Duodenal mucosa (tissue), 2 donors: Measurements from ENCODE around the gene PCDHGA10.
A peak's percentile ranks its signal among the peaks of the same experiment; 100 is the strongest.
"Not testable (repeated sequence)": the region's sequence is repeated elsewhere in the genome, so short reads cannot be mapped to it uniquely, and the experiment has no call there.

Experiments used
- H3K27ac ChIP-seq: one replicate; pipeline ENCODE4 v1.7.0; 2013; ENCODE audit warnings: low read depth, low read length
- H3K27me3 ChIP-seq, 2 donors: one replicate each; pipeline ENCODE4 v1.7.0; 2013; ENCODE audit warnings: low read length in 2 of 2, control low read depth in 1 of 2; ENCODE audit not compliant: insufficient read depth in 2 of 2, control insufficient read depth in 1 of 2
- H3K36me3 ChIP-seq, 2 donors: one replicate each; pipeline ENCODE4 v1.7.0; 2013; ENCODE audit warnings: low read length in 2 of 2, control low read depth in 1 of 2; ENCODE audit not compliant: insufficient read depth in 2 of 2, control insufficient read depth in 1 of 2
- H3K4me1 ChIP-seq, 2 donors: one replicate each; pipeline ENCODE4 v1.7.0; 2013; ENCODE audit warnings: low read length in 2 of 2, control low read depth in 1 of 2; ENCODE audit not compliant: insufficient read depth in 2 of 2, control insufficient read depth in 1 of 2
- H3K4me3 ChIP-seq, 2 donors: one replicate each; pipeline ENCODE4 v1.7.0; 2013; ENCODE audit warnings: low read length in 2 of 2, low read depth in 1 of 2
- H3K9ac ChIP-seq, 2 donors: one replicate each; pipeline ENCODE4 v1.7.0; 2013; ENCODE audit warnings: low read length in 2 of 2, low read depth in 1 of 2
- H3K9me3 ChIP-seq, 2 donors: one replicate each; pipeline ENCODE4 v1.7.0; 2013; ENCODE audit warnings: low read length in 2 of 2, control low read depth in 1 of 2; ENCODE audit not compliant: control insufficient read depth in 1 of 2

PCDHGA10 gene

GRCh38 chr5:141394401-141395187 is 18.2 kb upstream of the PCDHGA10 start:
- H3K27ac ChIP-seq, H3K36me3 ChIP-seq, H3K4me1 ChIP-seq, H3K27me3 ChIP-seq, H3K9ac ChIP-seq: not testable (repeated sequence)
- H3K9me3 ChIP-seq = peaks cover 32 to 34% of the 10 kb centered on the region in 2 donors
- H3K4me3 ChIP-seq = peak overlapping the region in 1 of 2 donors; percentile 5

GRCh38 chr5:141397756-141398551 is 14.8 kb upstream of the PCDHGA10 start, which contains the start of gene PCDHGB5:
Gene PCDHGB5 (plus strand): TSS chr5:141397947. CDS start chr5:141398128, 181 bp downstream.
- H3K4me1 ChIP-seq, H3K27ac ChIP-seq, H3K36me3 ChIP-seq, H3K9ac ChIP-seq, H3K27me3 ChIP-seq: not testable (repeated sequence)
- Histone ChIP-seq H3K9me3 (peaks cover 26 to 38% of the 10 kb centered on the region in 2 donors), H3K4me3 (peak within 1 kb of the TSS in 1 of 2 donors; percentile 32)

- Histone ChIP-seq H3K4me3 (peak overlapping the region in 1 of 2 donors; percentile 32), H3K27me3 (no peaks in the 10 kb centered on the region), H3K9me3 (peaks cover 24 to 37% of the 10 kb centered on the region in 2 donors), H3K4me1 (no peaks in the 10 kb centered on the region), H3K27ac (no peak overlapping the region), H3K9ac (no peak overlapping the region), H3K36me3 (no peaks in the 10 kb centered on the region)
Measured at GRCh38 chr5:141398608-141399007, 14.2 kb upstream of the PCDHGA10 start.

- no peak overlapping the region for H3K27ac ChIP-seq
- H3K9ac ChIP-seq = no peak overlapping the region
- H3K9me3 ChIP-seq = peaks cover 17 to 43% of the 10 kb centered on the region in 2 donors
- no peaks in the 10 kb centered on the region for H3K4me1 ChIP-seq
- H3K4me3 ChIP-seq = no peak overlapping the region
- no peaks in the 10 kb centered on the region for H3K27me3 ChIP-seq
- no peaks in the 10 kb centered on the region for H3K36me3 ChIP-seq
Measured at GRCh38 chr5:141399555-141400258, 13.1 kb upstream of the PCDHGA10 start.

- Histone ChIP-seq H3K27ac (no peak within 1 kb of the TSS), H3K27me3 (no peaks in the 10 kb centered on the region), H3K4me1 (no peaks in the 10 kb centered on the region), H3K4me3 (peak within 1 kb of the TSS; percentile 16 to 29), H3K9me3 (peaks cover 19 to 45% of the 10 kb centered on the region in 2 donors), H3K36me3 (no peaks in the 10 kb centered on the region), H3K9ac (no peak within 1 kb of the TSS)
Measured at GRCh38 chr5:141402553-141403243, 10.1 kb upstream of the PCDHGA10 start, which contains the start of gene PCDHGA9. Gene PCDHGA9 (plus strand): TSS chr5:141402778. CDS start chr5:141402953, 175 bp downstream.

GRCh38 chr5:141403387-141403786 is 9.4 kb upstream of the PCDHGA10 start:
- no peak overlapping the region for H3K27ac ChIP-seq
- peak overlapping the region in 1 of 2 donors; percentile 16 for H3K4me3 ChIP-seq
- no peak overlapping the region for H3K9ac ChIP-seq
- peaks cover 19 to 45% of the 10 kb centered on the region in 2 donors for H3K9me3 ChIP-seq
- no peaks in the 10 kb centered on the region for H3K36me3 ChIP-seq
- H3K4me1 ChIP-seq = no peaks in the 10 kb centered on the region
- no peaks in the 10 kb centered on the region for H3K27me3 ChIP-seq

GRCh38 chr5:141407790-141408505 is 4.8 kb upstream of the PCDHGA10 start, which contains the start of gene PCDHGB6:
Gene PCDHGB6 (plus strand): TSS chr5:141408021. CDS start chr5:141408203, 182 bp downstream.
- Histone ChIP-seq H3K4me3 (peak within 1 kb of the TSS in 1 of 2 donors; percentile 36), H3K9me3 (peaks cover 26 to 43% of the 10 kb centered on the region in 2 donors)
- H3K9ac ChIP-seq = not testable (repeated sequence)

GRCh38 chr5:141409598-141410306 is 3.0 kb upstream of the PCDHGA10 start:
- no peak overlapping the region for H3K27ac ChIP-seq
- peaks cover 27 to 33% of the 10 kb centered on the region in 2 donors for H3K9me3 ChIP-seq
- H3K4me1 ChIP-seq = no peaks in the 10 kb centered on the region
- peaks cover 0 to 5% of the 10 kb centered on the region in 2 donors for H3K27me3 ChIP-seq
- peak overlapping the region in 1 of 2 donors; percentile 43 for H3K4me3 ChIP-seq
- H3K9ac ChIP-seq = no peak overlapping the region
- no peaks in the 10 kb centered on the region for H3K36me3 ChIP-seq

More at GRCh38 chr5:141407790-141408505, 4.8 kb upstream of the PCDHGA10 start, which contains the start of gene PCDHGB6:
- H3K36me3 ChIP-seq, H3K27ac ChIP-seq, H3K4me1 ChIP-seq, H3K27me3 ChIP-seq: not testable (repeated sequence)
